ENCODE results near the gene USH2A. TPM values are rescaled to one million over a fixed set of nuclear protein-coding genes. Genes with fewer than 3 reads are reported as not detected.
"Not testable (repeated sequence)": the region's sequence is repeated elsewhere in the genome, so short reads cannot be mapped to it uniquely, and the experiment has no call there.

USH2A gene
- total RNA-seq, 4 donors from 2014 or later, result 0.39 TPM; not detected in 3

- Histone ChIP-seq H3K9me3 (no peaks in the 10 kb centered on the region), H3K36me3 (no peaks in the 10 kb centered on the region), H3K4me3 (no peak overlapping the region), H3K4me1 (no peaks in the 10 kb centered on the region), H3K27ac (no peak overlapping the region), H3K27me3 (no peaks in the 10 kb centered on the region)
- TF ChIP-seq POLR2AphosphoS5 (IDR thresholded peaks at IDR 0.05) (no peak), EP300 (IDR thresholded peaks at IDR 0.05) (no peak), POLR2A (IDR thresholded peaks at IDR 0.05) (no peak)
- TF ChIP-seq, protein P1, sequence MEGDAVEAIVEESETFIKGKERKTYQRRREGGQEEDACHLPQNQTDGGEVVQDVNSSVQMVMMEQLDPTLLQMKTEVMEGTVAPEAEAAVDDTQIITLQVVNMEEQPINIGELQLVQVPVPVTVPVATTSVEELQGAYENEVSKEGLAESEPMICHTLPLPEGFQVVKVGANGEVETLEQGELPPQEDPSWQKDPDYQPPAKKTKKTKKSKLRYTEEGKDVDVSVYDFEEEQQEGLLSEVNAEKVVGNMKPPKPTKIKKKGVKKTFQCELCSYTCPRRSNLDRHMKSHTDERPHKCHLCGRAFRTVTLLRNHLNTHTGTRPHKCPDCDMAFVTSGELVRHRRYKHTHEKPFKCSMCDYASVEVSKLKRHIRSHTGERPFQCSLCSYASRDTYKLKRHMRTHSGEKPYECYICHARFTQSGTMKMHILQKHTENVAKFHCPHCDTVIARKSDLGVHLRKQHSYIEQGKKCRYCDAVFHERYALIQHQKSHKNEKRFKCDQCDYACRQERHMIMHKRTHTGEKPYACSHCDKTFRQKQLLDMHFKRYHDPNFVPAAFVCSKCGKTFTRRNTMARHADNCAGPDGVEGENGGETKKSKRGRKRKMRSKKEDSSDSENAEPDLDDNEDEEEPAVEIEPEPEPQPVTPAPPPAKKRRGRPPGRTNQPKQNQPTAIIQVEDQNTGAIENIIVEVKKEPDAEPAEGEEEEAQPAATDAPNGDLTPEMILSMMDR (IDR thresholded peaks at IDR 0.05), result no peak
- 40 to 67% methylated on average over 1 of the region's 1 CpG for WGBS, 2 donors (ENCODE audit: low coverage in 1 of 2)
- ATAC-seq, result no peak
Measured at GRCh38 chr1:216350186-216350585, 73.1 kb downstream of the USH2A start.

- Histone ChIP-seq H3K9me3 (peaks cover 0 to 6% (median 0%) of the 10 kb centered on the region in 3 donors), H3K4me1 (no peaks in the 10 kb centered on the region), H3K27ac (no peak overlapping the region), H3K4me3 (no peak overlapping the region), H3K36me3 (no peaks in the 10 kb centered on the region), H3K27me3 (no peaks in the 10 kb centered on the region)
- WGBS, 2 donors (ENCODE audit: low coverage in 1 of 2), result 58 to 64% methylated on average over 2 to 3 of the region's 3 CpGs
- TF ChIP-seq POLR2AphosphoS5 (IDR thresholded peaks at IDR 0.05) (no peak), POLR2A (IDR thresholded peaks at IDR 0.05) (no peak), EP300 (IDR thresholded peaks at IDR 0.05) (no peak)
- TF ChIP-seq, protein P1 (IDR thresholded peaks at IDR 0.05), result no peak
- no peak for ATAC-seq
Measured at GRCh38 chr1:216346526-216346925, 76.7 kb downstream of the USH2A start.

DNA sequence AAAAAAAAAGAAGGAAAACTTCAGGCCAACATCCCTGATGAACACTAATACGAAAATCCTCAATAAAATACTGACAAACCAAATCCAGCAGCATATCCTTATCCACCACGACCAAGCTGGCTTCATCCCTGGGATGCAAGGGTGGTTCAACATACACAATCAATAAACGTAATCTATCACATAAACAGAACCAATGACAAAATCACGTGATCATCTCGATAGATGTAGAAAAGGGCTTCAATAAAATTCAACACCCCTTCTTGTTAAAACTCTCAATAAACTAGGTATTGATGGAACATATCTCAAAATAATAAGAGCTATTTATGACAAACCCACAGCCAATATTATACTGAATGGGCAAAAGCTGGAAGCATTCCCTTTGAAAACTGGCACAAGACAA is 82.7 kb downstream of the USH2A start:
- 76 to 89% methylated on average over 4 to 5 of the region's 5 CpGs for WGBS, 2 donors (ENCODE audit: low coverage in 1 of 2)
- not testable (repeated sequence) for H3K4me1 ChIP-seq, H3K4me3 ChIP-seq, H3K36me3 ChIP-seq, H3K9me3 ChIP-seq, H3K27me3 ChIP-seq, ATAC-seq, H3K27ac ChIP-seq

GRCh38 chr1:216332462-216332861 is 90.8 kb downstream of the USH2A start:
- WGBS, 2 donors (ENCODE audit: low coverage in 1 of 2), result 89 to 90% methylated on average over 2 to 3 of the region's 3 CpGs
- no peak for ATAC-seq
- no peak overlapping the region for H3K27ac ChIP-seq
- TF ChIP-seq EP300 (IDR thresholded peaks at IDR 0.05) (no peak), POLR2AphosphoS5 (IDR thresholded peaks at IDR 0.05) (no peak), POLR2A (IDR thresholded peaks at IDR 0.05) (no peak)
- TF ChIP-seq, protein P1 (IDR thresholded peaks at IDR 0.05), result no peak
- no peaks in the 10 kb centered on the region for H3K27me3 ChIP-seq
- H3K36me3 ChIP-seq, result no peaks in the 10 kb centered on the region
- no peak overlapping the region for H3K4me3 ChIP-seq
- H3K4me1 ChIP-seq, result no peaks in the 10 kb centered on the region
- H3K9me3 ChIP-seq, result peaks cover 0 to 9% (median 0%) of the 10 kb centered on the region in 3 donors

- TF ChIP-seq POLR2A (IDR thresholded peaks at IDR 0.05), result no peak
- TF ChIP-seq POLR2AphosphoS5 (IDR thresholded peaks at IDR 0.05), result no peak
- TF ChIP-seq, protein P1 (IDR thresholded peaks at IDR 0.05), result no peak
- no peak for TF ChIP-seq EP300 (IDR thresholded peaks at IDR 0.05)
- H3K27me3 ChIP-seq, result no peaks in the 10 kb centered on the region
- H3K9me3 ChIP-seq, result peaks cover 0 to 9% (median 0%) of the 10 kb centered on the region in 3 donors
- H3K27ac ChIP-seq, result no peak overlapping the region
- no peak for ATAC-seq
- H3K4me1 ChIP-seq, result no peaks in the 10 kb centered on the region
- H3K4me3 ChIP-seq, result no peak overlapping the region
- WGBS, 2 donors (ENCODE audit: low coverage in 1 of 2), result 91 to 92% methylated on average over 1 to 2 of the region's 2 CpGs
- H3K36me3 ChIP-seq, result no peaks in the 10 kb centered on the region
Measured at GRCh38 chr1:216332003-216332402, 91.2 kb downstream of the USH2A start.

Measured in gastroesophageal sphincter (tissue), 4 donors.